ENCODE data around the gene ZNF804A. TPM values are rescaled to one million over a fixed set of nuclear protein-coding genes. Genes with fewer than 3 reads are reported as not detected.

Gene ZNF804A
- total RNA-seq, 1 donor from 2014 or later = 0.32 TPM

- Histone ChIP-seq H3K27ac (ENCODE audit: low read depth, low read length) (no peak overlapping the region), H3K79me2 (ENCODE audit: insufficient read depth, low read length) (no peaks in the 10 kb centered on the region), H4K20me1 (ENCODE audit: insufficient read depth, low read length) (no peaks in the 10 kb centered on the region), H3K27me3 (ENCODE audit: insufficient read depth, low read length) (no peaks in the 10 kb centered on the region), H3K4me2 (ENCODE audit: low read length) (no peak overlapping the region), H2AFZ (ENCODE audit: low read depth, low read length) (no peak overlapping the region), H3K9ac (ENCODE audit: low read length) (no peak overlapping the region), H3K9me3 (ENCODE audit: insufficient read depth, low read depth, low read length) (no peaks in the 10 kb centered on the region), H3K36me3 (ENCODE audit: insufficient read depth, low read length) (no peaks in the 10 kb centered on the region), H3K4me1 (ENCODE audit: insufficient read depth, low read length) (no peaks in the 10 kb centered on the region), H3K4me3 (ENCODE audit: insufficient read depth, low read depth, low read length) (no peak overlapping the region)
- no peak overlapping the region for H3K4me3 Mint-ChIP-seq (ENCODE audit: unreplicated experiment)
- H3K27me3 Mint-ChIP-seq (ENCODE audit: low read depth, unreplicated experiment) = no peaks in the 10 kb centered on the region
- TF ChIP-seq EZH2 (IDR thresholded peaks at IDR 0.05; ENCODE audit: insufficient read depth, low read length) = no peak
- no peak for TF ChIP-seq CTCF (IDR thresholded peaks at IDR 0.05; ENCODE audit: insufficient read depth, low read depth, low read length)
- DNase-seq (ENCODE audit: low read depth) (peak; percentile 57), FAIRE-seq (no peak)
- no peak overlapping the region for H3K27ac Mint-ChIP-seq (ENCODE audit: unreplicated experiment)
- H3K9me3 Mint-ChIP-seq (ENCODE audit: unreplicated experiment) = no peaks in the 10 kb centered on the region
- no peaks in the 10 kb centered on the region for H3K4me1 Mint-ChIP-seq (ENCODE audit: low read depth, unreplicated experiment)
- H3K36me3 Mint-ChIP-seq (ENCODE audit: low read depth, unreplicated experiment) = no peaks in the 10 kb centered on the region
Observed at GRCh38 chr2:184562532-184562931, 35.8 kb upstream of the ZNF804A start.

GRCh38 chr2:184564092-184564491 is 34.2 kb upstream of the ZNF804A start:
- Histone ChIP-seq H3K79me2 (ENCODE audit: insufficient read depth, low read length) (no peaks in the 10 kb centered on the region), H3K27ac (ENCODE audit: low read depth, low read length) (no peak overlapping the region), H3K4me3 (ENCODE audit: insufficient read depth, low read depth, low read length) (no peak overlapping the region), H3K4me2 (ENCODE audit: low read length) (no peak overlapping the region), H3K9me3 (ENCODE audit: insufficient read depth, low read depth, low read length) (no peaks in the 10 kb centered on the region), H2AFZ (ENCODE audit: low read depth, low read length) (no peak overlapping the region), H3K36me3 (ENCODE audit: insufficient read depth, low read length) (no peaks in the 10 kb centered on the region), H3K27me3 (ENCODE audit: insufficient read depth, low read length) (no peaks in the 10 kb centered on the region), H3K4me1 (ENCODE audit: insufficient read depth, low read length) (no peaks in the 10 kb centered on the region), H3K9ac (ENCODE audit: low read length) (no peak overlapping the region), H4K20me1 (ENCODE audit: insufficient read depth, low read length) (no peaks in the 10 kb centered on the region)
- DNase-seq (ENCODE audit: low read depth) = no peak
- H3K36me3 Mint-ChIP-seq (ENCODE audit: low read depth, unreplicated experiment) = no peaks in the 10 kb centered on the region
- H3K27ac Mint-ChIP-seq (ENCODE audit: unreplicated experiment) = no peak overlapping the region
- FAIRE-seq = no peak
- no peaks in the 10 kb centered on the region for H3K27me3 Mint-ChIP-seq (ENCODE audit: low read depth, unreplicated experiment)
- no peaks in the 10 kb centered on the region for H3K9me3 Mint-ChIP-seq (ENCODE audit: unreplicated experiment)
- TF ChIP-seq CTCF (IDR thresholded peaks at IDR 0.05; ENCODE audit: insufficient read depth, low read depth, low read length) (no peak), EZH2 (IDR thresholded peaks at IDR 0.05; ENCODE audit: insufficient read depth, low read length) (no peak)
- no peaks in the 10 kb centered on the region for H3K4me1 Mint-ChIP-seq (ENCODE audit: low read depth, unreplicated experiment)
- H3K4me3 Mint-ChIP-seq (ENCODE audit: unreplicated experiment) = no peak overlapping the region

- FAIRE-seq (no peak), DNase-seq (ENCODE audit: low read depth) (no peak)
- Histone ChIP-seq H4K20me1 (ENCODE audit: insufficient read depth, low read length) (no peaks in the 10 kb centered on the region), H3K4me2 (ENCODE audit: low read length) (no peak overlapping the region), H3K27ac (ENCODE audit: low read depth, low read length) (no peak overlapping the region), H3K4me3 (ENCODE audit: insufficient read depth, low read depth, low read length) (no peak overlapping the region), H3K36me3 (ENCODE audit: insufficient read depth, low read length) (no peaks in the 10 kb centered on the region), H3K27me3 (ENCODE audit: insufficient read depth, low read length) (no peaks in the 10 kb centered on the region), H2AFZ (ENCODE audit: low read depth, low read length) (no peak overlapping the region), H3K4me1 (ENCODE audit: insufficient read depth, low read length) (no peaks in the 10 kb centered on the region), H3K9ac (ENCODE audit: low read length) (no peak overlapping the region), H3K9me3 (ENCODE audit: insufficient read depth, low read depth, low read length) (no peaks in the 10 kb centered on the region), H3K79me2 (ENCODE audit: insufficient read depth, low read length) (no peaks in the 10 kb centered on the region)
- TF ChIP-seq CTCF (IDR thresholded peaks at IDR 0.05; ENCODE audit: insufficient read depth, low read depth, low read length) = no peak
- no peak for TF ChIP-seq EZH2 (IDR thresholded peaks at IDR 0.05; ENCODE audit: insufficient read depth, low read length)
- H3K36me3 Mint-ChIP-seq (ENCODE audit: low read depth, unreplicated experiment) = no peaks in the 10 kb centered on the region
- no peaks in the 10 kb centered on the region for H3K9me3 Mint-ChIP-seq (ENCODE audit: unreplicated experiment)
- H3K27me3 Mint-ChIP-seq (ENCODE audit: low read depth, unreplicated experiment) = no peaks in the 10 kb centered on the region
- no peak overlapping the region for H3K27ac Mint-ChIP-seq (ENCODE audit: unreplicated experiment)
- H3K4me1 Mint-ChIP-seq (ENCODE audit: low read depth, unreplicated experiment) = no peaks in the 10 kb centered on the region
- no peak overlapping the region for H3K4me3 Mint-ChIP-seq (ENCODE audit: unreplicated experiment)
Observed at GRCh38 chr2:184566716-184567115, 31.6 kb upstream of the ZNF804A start.

Measured in astrocyte (in vitro differentiated cells and primary cell).